GM12892 (cell line): ENCODE data around the gene RPL22.

Experiments
- DNase-seq: peaks from one replicate; pipeline ENCODE4 v3.0.0; 2011; ENCODE audit not compliant: insufficient read length
- FAIRE-seq: peaks from 2 replicates; lab custom pipeline; 2011; peaks lifted over from hg19 to GRCh38; lab: Jason Lieb, UNC
- POLR2A ChIP-seq: IDR thresholded peaks from 2 replicates; pipeline ENCODE4 v1.6.1; 2011; ENCODE audit warnings: low read depth, low read length, control low read depth
- POLR2AphosphoS5 ChIP-seq: IDR thresholded peaks from 2 replicates; pipeline ENCODE4 v1.6.1; 2011; ENCODE audit warnings: low read depth, low read length, control low read depth
- TAF1 ChIP-seq: IDR thresholded peaks from 2 replicates; pipeline ENCODE4 v1.6.1; 2011; ENCODE audit warnings: low read depth, mild to moderate bottlenecking, control low read depth, low read length, borderline replicate concordance

The RPL22 gene

GRCh38 chr1:6175411-6175828, 24.0 kb downstream of the RPL22 start:
- FAIRE-seq (no peak), DNase-seq (no peak)
- TF ChIP-seq POLR2AphosphoS5 (no peak), POLR2A (no peak), TAF1 (no peak)

GRCh38 chr1:6174621-6175410, 24.6 kb downstream of the RPL22 start:
- no peak for DNase-seq
- TF ChIP-seq POLR2AphosphoS5 (no peak), POLR2A (no peak), TAF1 (no peak)
- no peak for FAIRE-seq

DNA sequence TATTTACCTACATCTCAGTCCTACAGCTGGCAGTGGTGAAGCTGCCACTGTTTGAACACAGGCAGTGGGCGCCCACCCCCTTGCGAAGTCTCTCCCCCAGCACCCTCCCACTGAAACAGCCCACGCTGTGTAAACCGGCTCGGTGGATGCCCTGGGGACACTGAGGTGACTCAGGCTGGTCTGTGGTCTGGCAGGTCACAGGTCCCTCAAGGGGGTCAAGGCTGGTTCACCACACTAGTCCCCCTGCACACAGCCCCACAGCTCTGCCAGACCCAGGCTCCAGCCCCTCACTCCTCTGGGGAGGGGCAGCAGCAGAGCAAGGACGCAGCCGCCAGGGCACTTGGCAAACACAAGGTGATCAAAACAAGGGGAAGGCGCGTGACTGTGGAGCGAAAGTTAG, 26.8 kb downstream of the RPL22 start:
- TF ChIP-seq POLR2AphosphoS5 (no peak), TAF1 (no peak), POLR2A (no peak)
- DNase-seq (peak; percentile 11), FAIRE-seq (no peak)

DNA sequence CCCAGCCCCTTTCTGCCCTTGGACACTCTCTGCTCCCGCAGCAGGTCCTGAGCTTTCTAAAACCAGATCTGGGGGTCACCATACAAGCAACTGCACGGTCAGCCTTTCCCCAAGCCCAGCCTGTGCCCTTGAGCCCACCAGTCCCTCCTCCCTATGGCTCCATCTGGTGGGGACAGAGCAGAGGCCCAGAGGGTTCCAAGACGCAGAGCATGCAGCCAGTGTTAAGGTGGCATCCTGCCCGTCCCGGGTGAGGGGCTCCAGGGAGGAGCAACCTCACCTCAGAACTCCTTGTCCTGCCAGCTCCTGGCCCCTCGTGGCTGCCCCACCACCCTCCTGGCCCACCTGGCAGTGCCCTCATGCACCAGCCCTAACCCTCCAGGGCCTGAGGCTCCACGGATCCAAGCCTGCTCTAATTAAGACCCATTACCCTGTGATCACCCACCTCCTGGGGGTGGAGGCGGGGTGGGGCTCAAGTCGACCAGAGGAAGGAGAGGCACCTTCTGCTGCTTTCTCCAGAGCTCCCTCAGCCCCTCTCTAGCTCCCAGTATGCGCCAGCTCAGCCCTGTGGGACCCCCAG, 27.8 kb downstream of the RPL22 start:
- TF ChIP-seq POLR2AphosphoS5, result no peak
- TF ChIP-seq TAF1, result no peak
- no peak for TF ChIP-seq POLR2A
- DNase-seq, result peak; percentile 30
- FAIRE-seq, result no peak

DNA sequence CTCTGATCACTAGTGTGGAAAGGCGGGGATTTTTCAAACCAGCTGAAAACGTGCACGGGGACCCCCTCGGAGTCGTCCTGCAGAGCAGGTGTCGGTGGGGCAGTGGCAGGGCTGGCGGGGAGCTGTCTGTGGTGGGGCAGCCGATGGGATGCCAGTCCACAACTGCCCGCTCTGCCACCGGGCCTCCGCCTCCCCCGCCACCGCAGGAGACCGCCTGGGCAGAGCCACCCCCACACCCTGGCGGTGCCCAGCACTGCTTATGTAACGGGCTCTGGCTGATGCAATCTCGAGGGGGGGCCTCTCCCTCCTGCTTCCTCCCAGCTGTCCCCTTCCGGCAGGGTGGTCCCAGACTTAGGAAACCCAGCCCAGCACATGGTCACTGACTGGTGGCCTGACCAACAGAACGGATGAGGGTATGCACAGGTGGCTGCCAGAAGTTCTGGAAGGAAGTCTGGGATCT, 28.6 kb downstream of the RPL22 start:
- no peak for FAIRE-seq
- DNase-seq, result no peak

GRCh38 chr1:6170116-6170741, 29.2 kb downstream of the RPL22 start:
- TF ChIP-seq TAF1 (no peak), POLR2A (no peak), POLR2AphosphoS5 (no peak)
- FAIRE-seq (no peak), DNase-seq (no peak)

More for the DNA sequence above, 28.6 kb downstream of the RPL22 start:
- no peak for TF ChIP-seq POLR2A
- no peak for TF ChIP-seq POLR2AphosphoS5

DNA sequence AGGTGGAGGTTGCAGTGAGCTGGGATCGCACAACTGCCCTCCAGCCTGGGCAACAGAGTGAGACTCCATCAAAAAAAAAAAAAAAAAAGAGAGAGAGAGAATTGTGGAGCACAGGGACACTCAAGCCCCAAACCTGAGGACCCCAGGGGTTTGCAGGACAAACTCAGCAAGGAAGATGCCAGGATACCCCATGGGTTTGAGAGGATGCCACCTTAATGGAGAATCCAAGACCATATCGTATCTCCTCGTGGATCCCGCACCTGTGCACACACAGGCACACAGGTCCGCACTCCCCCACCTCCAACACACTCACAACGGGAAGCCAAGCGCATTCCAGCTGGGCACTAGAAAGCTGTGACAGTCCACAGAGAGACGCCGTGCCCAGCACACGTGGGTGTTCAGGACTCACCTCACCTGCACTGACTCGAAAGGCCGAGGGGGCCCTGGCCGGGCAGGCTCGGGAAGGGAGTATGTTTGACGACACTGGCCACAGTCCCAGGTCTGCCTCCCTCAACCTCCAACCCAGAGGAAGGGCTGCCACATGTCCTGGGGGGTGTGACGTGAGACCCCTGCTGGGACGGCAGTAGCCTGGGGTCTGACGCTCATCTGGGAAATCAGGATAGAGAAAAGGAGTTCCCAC, 30.3 kb downstream of the RPL22 start:
- no peak for DNase-seq
- TF ChIP-seq POLR2A (no peak), TAF1 (no peak), POLR2AphosphoS5 (no peak)
- FAIRE-seq, result no peak

DNA sequence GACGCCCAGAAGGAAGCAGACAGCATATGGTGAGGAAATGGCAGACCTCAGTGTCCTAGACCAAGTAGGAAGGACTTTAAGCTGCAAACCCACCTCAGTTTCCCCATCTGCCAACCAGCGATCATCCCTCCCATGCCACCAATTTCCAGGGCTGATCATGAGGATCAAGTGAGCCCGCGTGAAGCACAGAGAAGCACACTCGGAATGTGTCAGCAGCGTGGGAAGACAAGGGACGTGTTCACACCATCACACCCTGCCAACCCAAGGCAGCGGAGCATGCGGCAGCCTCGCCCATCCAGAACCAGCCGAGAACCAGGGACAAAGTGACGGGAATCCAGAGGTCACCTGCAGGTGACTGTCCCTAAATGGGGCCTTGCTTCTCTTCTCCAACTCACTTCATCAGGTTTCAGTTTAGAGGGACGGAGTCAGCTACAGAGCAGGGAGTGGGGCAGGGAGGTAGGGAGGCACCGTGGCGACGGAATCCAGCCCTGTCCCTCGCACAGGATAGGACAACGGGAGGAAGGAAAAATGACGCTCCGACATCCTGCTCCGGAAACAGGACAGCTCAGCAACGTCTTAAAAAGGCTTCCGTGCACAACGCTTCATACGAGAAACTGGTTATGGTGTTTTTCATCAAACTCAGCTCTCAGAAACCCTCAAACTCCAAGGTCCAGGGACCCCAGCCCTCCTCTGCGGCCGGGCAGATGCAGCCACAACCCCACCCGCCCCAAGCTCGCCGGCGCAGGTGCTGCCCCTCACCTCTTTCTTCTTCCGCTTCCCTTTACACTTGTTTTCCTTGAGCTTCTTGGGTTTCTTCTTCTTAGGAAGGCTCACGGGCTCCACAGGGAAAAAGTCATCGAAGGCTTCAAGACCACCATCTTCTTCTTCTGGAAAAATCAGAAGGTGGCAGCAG, 31.7 kb downstream of the RPL22 start:
- TF ChIP-seq TAF1, result no peak
- TF ChIP-seq POLR2A, result no peak
- no peak for TF ChIP-seq POLR2AphosphoS5
- DNase-seq (no peak), FAIRE-seq (no peak)

DNA sequence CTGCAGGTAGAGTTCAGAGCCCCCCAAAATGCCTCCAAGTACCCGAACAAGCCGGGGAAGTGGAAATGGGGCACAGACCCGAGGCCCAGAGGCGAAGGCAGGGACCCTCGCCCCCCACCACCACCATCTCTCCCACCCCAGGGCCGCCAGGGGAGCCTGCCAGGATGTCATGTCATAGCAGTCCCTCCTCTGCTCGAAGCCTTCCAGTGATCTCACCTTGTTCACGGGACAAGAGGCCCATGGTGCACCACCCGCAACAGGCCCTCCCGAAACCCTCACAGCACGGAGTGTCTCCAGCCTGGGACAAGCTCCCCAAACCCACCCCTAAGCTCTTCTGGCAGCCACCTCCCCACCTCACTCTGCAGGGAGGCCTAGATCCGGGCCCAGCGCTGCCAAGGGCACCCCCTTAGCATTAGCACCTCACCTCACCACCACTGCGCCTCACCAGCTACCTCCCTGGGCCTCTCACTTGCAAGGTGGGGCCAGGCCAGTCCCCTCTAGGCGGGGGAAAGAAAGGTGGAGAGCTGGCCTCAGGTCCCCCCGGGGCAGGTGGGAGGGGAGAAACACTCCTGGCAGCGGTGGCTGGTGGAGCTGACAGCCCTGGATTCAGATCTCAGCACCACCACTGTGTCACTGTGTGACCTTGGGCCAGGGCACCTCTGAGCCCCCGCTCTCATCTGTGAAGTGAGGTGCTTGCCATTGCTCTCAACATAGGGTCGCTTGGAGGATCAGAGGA, 32.6 kb downstream of the RPL22 start:
- TF ChIP-seq TAF1 (no peak), POLR2AphosphoS5 (no peak), POLR2A (no peak)
- FAIRE-seq (no peak), DNase-seq (no peak)

DNA sequence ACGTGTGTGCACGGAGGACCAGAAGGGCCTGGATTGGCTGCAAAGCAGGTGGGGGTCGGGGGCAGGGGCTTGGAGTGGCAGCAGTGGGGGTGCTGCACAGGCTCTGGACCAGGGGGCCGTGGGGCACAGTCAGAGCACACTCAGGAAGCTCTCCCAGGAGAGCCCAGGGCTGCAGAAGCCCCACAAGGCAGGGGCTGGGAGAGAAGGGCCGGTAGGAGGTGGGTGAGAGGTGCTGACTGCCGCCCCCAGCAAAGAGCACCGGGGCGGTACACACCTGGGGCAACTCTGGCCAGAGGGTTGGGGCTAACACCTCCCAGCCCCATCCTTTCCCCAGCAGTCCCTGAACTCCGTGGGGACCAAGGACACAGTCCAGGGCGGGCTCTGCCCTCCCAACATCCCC, 33.2 kb downstream of the RPL22 start:
- TF ChIP-seq POLR2AphosphoS5 (no peak), POLR2A (no peak), TAF1 (no peak)
- DNase-seq, result no peak
- FAIRE-seq, result no peak
